ENCODE data around the gene TRAF3.
"Not testable (repeated sequence)": the region's sequence is repeated elsewhere in the genome, so short reads cannot be mapped to it uniquely, and the experiment has no call there.

Gene TRAF3

DNA sequence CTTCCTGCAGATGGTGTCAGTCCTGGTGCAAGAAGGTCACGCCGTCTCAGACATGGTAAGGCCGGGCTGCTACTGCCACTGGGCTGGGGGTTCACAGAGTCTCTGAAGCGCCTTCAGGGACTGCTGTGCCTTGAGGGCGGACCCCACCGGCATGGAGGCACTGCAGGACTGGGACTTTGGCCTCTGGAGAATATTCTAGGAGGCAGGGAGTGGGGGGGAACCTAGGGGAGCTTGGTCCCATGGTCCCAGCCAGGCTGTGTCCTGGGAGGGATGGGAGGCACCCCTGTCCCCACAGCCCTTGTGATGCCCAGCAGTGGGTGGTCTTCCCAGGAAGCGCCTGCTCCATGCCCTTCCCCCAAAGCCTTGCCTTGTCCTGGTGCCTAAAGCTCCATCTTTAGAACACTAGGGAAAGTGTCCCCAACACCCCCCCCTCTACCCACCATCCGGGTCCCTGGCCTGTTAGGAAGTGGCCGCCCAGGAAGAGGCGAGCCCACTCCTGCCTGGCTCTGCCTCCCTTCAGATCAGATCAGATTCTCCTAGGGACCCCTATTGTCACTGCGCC lies 146.8 kb downstream of the TRAF3 start:
- DNase-seq (ENCODE audit: low read depth): no peak

DNA sequence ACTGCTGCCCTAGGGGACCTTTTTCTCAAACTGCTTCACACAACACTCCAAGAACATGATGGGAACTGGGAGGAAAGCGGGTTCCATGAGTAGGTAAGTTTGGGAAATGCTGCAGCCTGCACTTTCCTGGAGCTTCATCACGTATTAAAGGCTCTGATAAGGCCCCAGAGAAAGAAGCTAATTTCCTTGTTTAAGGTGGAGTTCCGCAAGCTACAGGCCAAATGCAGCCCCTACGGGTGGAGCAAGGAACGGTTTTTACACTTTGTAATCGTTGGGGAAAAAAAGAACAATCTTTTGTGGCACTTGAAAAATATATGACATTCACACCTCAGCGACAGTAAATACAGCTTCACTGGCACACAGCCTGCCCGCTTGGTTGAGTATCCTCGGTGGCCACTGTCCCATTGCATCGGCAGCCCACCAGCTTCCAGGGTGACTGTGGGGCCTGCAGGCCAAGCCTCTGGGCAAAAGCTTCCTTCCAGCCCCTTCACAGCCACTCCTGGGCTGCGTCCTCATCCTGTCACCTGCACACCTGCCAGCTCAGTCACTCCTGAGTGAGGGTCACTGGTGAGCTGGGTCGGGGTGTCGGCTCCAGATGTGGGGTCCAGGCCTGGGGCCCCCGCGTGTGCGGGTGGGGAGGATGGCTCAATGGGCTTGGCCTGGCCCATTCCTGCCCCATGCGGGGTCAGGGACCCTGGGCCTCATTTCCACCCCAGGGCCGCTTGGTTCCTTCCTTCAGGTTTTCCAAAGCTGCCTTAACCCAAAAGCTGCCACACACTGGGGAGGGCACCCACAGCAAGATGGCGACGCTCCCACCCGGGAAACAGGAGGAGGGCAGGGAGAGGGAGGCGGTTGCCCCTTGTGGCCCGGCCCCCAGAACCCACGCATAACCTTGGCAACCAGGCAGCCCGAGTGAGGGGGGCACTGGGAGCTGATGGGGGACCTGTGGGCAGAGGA lies 147.7 kb downstream of the TRAF3 start:
- DNase-seq (ENCODE audit: low read depth): no peak

DNA sequence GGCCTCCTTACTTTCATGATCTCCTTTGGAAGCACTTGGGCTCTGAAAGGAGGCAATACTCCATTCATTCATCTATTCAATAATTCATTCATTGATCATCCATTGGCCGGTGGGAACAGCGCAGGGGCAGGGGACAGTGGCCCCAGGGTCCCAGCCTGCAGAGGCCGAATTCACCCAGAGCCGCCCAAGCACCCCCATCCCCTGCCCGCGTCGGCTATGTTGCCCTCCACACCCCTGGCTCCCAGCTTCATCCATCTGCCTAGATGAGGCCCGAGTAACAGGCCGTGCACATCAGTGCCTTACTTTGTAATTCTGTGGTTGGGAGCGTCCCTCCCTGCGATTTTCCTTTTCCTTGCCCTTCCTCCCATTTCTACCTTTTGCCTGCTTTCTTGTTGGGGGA lies 148.4 kb downstream of the TRAF3 start:
- no peak for DNase-seq (ENCODE audit: low read depth)

DNA sequence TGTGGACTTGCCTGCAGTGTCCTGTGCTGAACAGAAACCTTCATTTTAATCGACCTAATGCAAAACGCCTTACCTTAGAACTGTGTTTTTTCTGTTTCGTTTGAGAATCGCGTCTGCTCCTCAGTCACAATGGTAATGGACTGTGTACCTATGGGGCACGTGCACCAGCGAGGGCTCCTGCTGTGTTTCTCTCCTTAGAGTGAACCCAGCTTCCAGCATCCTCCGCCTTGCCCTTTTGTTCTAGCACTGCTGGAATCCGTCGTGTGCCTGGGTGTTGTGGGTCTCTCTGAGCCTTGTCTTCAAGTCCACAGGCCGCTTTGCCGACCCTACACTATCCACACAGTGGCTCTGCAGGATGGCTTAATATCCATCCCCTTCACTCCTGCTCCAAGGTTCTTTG lies 148.9 kb downstream of the TRAF3 start:
- no peak for DNase-seq (ENCODE audit: low read depth)

DNA sequence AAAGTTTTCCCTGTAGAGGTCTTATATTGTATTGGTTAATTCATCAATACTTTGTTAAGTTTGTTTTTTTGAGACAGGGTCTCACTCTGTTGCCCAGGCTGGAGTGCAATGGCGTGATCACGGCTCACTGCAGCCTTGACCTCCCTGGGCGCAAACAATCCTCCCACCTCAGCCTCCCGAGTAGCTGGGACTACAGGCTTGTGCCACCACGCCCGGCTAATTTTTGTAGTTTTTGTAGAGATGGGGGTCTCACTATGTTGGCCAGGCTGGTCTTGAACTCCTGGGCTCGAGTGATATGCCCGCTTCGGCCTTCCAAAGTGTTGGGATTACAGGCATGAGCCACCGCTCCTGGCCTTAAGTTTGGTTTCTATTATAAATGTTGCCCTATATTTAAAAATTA lies 149.6 kb downstream of the TRAF3 start:
- not testable (repeated sequence) for DNase-seq (ENCODE audit: low read depth)

DNA sequence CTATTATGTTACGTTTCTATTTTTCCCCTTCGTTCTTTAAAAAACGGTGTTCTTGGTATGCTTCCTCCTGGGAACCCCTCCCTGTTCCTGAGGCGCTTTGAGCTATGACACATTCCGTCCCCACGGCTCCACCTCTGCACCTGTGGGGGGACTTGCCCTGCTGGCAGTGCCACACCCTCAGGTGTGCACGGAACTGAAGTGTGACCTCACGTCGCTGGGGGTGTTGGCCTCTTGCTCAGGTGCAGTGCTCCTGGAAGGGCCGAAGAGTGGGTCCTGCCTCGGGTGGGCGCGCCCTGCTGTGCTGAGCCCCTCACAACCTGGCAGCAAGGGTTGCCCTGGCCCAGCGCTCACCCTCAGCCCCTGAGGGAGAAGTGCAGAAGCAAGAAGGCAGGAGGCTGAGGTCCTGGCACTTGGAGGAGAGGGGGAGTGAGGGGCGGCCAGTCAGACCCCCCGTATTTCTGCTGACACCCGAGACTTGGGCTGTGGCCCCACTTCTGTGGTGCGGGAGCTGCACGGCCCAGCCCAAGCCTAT lies 150.2 kb downstream of the TRAF3 start:
- DNase-seq (ENCODE audit: low read depth): no peak

DNA sequence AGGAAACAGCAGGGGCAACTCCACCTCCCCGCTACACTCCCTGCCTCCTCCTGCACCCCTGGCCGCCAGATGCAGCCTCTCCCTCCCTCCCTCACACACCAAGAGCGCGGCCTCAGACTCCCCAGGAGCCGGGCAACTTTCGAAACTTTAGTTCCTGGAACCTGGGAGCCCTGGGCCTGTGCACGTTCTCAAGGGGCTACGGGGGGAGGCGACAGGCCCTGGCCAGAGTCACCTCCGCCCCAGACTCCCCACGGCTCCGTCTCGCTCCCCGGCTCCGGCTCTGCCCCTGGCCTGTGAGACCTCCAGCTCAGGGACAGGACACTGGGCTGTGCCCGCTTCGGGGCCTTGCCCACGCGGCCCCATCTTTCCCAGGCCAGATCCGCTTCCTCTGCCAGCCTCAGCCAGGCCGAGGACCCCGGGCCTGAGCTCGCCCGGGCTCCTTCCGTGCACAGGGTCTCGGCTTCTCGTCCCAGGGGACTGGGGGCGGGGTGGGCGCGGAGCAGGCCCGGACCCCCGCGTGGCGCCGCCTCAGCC lies 150.7 kb downstream of the TRAF3 start:
- no peak for DNase-seq (ENCODE audit: low read depth)

DNA sequence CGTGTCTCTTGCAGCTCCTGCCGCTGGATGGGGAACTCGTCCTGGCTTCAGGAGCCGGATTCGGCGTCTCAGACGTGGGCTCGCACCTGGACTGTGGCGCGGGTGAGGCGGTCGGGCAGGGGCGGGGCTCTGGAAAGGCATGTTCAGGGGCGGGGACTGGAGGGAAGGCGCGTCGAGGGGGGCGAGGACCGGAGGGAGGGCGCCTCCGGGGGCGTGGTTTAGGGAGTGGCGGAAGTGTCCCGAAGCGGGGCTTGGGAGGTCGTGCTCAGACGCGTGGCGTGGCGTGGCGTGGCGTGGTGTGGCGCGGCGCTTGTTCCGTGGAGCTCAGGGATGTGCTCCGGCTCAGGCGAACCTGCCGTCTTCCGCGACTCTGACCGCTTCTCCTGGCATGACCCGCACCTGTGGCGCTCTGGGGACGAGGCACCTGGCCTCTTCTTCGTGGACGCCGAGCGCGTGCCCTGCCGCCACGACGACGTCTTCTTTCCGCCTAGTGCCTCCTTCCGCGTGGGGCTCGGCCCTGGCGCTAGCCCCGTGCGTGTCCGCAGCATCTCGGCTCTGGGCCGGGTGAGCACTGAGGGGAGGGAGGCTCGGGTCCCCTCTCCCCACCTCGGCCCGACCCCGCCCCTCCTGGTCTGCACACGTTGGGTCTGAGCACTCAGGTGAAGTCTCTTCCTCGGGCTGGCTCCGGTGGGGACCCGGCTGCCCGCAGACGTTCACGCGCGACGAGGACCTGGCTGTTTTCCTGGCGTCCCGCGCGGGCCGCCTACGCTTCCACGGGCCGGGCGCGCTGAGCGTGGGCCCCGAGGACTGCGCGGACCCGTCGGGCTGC lies 151.4 kb downstream of the TRAF3 start:
- peak; percentile 38 for DNase-seq (ENCODE audit: low read depth)

DNA sequence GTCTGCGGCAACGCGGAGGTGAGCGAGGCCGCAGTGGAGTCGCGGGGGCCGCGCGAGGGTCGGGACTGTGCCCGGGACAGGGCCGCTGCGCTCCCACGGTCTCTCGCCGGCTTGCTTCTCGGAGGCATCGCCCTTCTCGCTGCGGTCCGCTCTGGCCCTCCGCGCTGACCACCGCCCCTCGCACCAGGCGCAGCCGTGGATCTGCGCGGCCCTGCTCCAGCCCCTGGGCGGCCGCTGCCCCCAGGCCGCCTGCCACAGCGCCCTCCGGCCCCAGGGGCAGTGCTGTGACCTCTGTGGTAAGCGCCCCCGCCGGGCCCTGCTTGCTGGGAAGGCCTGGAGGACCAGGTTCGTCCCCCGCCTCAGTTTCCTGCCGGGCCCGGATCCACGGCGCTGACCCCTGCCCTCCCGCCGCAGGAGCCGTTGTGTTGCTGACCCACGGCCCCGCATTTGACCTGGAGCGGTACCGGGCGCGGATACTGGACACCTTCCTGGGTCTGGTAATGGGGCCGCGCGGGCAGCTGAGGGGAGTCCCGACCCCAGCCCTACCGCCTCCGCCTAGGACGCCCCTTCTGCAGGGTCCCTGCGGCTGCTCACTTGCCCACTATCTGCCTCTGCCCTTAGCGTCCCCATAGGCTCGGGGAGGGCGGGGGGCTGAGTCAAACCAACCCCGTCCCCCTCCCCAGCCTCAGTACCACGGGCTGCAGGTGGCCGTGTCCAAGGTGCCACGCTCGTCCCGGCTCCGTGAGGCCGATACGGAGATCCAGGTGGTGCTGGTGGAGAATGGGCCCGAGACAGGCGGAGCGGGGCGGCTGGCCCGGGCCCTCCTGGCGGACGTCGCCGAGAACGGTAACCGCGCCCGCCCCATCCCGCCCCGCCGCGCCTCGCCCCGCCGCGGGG lies 152.2 kb downstream of the TRAF3 start:
- DNase-seq (ENCODE audit: low read depth): no peak

DNA sequence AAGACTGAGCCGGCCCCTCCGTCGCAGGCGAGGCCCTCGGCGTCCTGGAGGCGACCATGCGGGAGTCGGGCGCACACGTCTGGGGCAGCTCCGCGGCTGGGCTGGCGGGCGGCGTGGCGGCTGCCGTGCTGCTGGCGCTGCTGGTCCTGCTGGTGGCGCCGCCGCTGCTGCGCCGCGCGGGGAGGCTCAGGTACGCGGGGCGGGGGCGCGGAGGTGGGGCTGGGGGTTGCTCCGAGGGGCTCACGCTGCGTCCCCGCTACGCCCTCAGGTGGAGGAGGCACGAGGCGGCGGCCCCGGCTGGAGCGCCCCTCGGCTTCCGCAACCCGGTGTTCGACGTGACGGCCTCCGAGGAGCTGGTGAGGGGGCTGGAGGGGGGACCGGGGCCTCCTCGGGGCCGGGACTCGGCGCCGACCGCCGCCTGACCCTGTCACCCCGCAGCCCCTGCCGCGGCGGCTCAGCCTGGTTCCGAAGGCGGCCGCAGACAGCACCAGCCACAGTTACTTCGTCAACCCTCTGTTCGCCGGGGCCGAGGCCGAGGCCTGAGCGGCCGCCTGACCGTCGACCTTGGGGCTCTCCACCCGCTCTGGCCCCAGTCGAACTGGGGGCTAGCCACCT lies 153.0 kb downstream of the TRAF3 start:
- no peak for DNase-seq (ENCODE audit: low read depth)

DNA sequence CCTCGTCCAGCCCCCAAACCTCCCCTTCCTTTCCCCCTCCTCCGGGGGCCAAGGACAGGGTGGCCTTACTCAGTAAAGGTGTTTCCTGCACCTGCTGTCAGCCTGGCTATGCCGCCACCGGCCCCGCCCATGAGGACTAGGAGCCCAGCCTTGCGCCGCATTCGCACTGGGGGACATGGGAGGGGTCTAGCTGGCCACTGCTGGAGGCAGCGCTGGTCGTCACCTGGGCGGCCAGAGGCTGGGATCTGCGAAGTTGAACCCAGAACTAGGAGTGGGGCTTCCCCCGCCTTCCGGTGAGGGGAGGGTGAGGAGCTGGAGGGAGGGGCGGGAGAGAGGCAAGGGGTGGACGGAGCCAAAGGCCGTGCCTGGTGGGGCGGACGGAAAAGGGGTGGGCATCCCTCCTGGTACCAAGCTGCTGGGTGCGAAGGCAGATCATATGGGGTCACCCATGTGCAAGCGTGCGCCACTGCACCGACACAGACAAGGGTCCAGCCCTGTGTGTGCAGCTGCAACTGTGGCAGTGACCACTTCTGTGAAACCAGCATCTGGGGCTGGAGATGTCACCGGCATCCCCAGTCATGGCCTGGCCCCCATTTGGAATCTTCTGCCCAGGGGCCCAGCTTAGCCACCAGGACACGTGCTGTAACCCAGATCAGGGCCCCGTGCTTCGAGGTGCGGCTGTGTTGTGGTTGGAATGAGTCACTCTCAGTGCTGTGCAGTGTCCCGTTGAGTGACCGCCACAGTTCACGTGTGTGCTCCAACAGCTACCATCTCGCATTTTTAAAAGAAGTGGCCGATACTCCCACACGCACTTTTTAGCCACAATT lies 153.7 kb downstream of the TRAF3 start:
- no peak for DNase-seq (ENCODE audit: low read depth)

DNA sequence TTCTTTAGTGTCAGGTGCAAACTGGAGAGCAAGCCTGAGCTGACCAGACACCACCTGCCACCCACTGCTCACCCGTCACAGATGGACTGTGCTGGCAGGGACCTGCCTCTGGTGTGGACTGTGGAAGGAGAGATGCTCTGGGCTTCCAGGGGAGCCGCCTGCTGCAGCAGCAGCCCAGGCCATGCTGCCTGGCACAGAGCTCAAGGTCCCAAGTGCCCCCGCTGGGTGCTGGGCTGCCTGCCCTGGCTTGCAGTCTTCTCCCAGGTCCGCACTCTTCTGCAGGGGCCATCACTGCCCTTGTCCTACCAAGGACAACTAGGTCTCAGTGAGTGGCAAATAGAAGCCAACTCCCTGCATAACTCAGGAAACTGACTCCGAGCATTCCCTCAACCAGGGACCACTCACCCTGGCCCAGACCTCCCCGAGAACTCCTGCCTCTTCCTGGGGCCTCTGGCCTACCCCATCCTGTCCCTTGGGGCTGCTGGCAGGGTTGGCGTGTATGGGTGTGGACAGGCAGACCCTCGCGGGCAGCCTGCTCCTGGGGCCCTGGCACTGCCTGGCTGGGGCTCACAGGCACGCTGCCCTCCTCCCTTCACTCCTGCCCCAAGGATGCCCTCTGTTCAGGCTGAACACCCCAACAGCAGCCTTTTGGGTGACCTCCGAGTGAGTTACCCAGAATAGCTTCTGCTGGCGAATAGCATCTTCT lies 154.5 kb downstream of the TRAF3 start:
- no peak for DNase-seq (ENCODE audit: low read depth)

DNA sequence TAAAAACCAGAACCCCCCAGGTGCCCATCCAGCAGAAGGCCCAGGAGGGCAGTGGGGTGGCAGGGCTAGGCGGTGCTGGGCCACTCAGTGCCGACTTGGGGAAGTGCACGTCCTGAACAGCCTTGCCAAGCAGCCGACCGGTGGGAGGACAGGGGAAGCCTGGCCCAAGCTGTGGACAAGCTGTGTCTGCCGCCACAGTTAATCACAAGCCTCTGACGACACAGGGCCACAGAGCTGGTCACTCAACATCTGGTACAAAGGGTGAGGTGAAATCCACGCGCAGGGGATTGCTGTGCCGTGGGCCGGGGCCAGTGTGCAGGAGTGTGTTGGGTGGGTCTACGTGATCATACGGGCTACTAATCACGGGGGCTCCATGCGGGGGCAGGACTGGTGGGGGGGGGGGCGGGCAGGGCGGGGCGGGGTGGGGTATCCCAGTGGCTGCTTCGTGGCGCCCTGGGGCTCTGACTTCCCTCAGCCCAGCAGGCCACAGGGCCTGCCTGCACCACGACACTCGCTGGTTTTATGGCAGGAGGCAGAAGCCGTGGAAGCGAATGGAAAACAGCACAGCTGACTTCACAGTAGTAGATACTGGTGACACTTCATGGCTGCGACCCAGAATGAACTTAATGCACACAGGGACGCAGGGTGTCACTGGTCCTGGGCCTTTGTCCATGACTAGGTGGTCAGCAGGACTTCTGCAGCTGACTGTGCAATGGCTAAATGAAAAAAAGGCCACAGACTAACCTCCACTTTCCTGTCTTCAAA lies 155.4 kb downstream of the TRAF3 start:
- DNase-seq (ENCODE audit: low read depth): no peak

DNA sequence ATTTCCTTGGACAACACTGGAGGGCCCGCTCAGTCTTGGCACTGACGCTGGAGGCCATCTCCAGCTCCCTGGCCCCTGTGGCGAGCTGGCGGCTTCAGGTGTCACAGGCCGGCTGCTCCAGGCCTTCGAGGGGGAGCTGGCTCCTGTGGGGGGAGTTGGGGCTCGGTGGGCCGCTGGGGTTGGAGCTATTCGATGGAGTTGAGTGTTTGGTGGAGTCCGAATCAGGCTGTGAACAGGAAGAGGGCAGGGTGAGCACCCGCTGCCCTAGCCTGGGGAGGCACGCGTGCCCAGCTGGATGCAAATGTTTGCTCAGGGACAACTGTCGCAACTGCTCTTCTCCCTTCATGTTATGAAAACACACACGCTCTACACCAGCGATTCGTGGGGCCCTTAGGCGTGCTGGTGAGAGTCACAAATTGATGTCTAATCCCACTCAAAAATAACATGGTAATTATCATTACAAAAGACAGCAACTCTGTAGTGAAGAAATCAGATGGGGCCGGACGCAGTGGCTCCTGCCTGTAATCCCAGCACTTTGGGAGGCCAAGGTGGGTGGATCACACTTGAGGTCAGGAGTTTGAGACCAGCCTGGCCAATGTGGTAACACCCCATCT lies 156.5 kb downstream of the TRAF3 start:
- DNase-seq (ENCODE audit: low read depth): no peak

DNA sequence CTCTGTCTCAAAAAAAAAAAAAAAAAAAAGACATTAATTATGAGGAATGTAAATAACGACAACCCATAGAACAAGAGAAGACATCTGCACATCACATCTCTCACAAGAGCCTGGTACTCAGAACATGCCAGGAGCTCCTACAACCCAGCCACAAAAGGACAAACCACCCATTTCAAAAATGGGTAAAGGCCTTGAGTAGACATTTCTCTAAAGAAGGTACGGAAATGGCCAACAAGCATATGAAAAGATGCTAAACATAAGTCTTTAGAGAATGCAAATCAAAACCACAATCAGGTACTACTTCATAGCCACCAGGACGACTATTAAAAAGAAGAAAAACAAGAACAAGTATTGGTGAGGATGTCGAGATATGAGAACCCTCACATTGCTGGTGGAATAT lies 158.5 kb downstream of the TRAF3 start:
- no peak for DNase-seq (ENCODE audit: low read depth)

DNA sequence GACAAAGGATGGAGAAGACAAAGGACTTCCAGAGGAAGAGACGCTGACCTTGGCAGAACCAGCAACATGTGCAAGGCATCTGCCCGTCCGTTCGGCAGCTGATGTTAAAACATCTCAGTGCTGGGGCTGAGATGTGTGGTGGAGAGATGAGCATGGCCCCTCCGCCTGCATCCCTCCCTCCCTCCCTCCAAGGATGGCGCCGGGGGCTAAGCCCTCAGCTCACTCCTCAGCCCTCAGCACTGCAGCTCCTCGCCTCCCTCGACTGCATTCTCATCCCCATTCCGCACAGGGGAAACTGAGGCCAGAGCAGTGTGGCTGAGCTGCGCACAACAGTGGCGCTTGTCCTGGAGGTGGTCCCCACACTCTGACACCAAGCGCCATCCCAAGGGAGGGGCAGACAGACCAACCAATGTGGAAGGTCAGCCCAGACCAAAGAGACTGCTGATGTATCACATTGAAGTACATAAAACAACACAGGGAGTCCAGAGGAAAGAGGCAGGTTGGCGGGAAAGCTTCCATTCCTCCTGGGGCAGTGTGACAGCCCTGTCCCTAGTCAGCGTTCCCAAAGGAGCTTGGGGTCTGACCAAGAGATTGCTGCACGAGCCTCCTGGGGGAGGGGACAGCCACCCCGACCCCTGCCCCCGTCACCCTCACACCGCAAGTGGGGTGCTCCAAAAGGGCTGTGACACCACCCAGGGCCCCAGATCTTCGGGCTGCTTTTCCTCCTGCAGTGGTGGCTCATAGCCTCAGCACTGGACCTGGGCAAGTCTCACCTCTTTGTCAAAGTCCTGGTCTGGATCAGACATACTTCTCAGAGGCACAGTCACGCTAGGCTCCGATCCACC lies 160.3 kb downstream of the TRAF3 start:
- DNase-seq (ENCODE audit: low read depth): no peak

DNA sequence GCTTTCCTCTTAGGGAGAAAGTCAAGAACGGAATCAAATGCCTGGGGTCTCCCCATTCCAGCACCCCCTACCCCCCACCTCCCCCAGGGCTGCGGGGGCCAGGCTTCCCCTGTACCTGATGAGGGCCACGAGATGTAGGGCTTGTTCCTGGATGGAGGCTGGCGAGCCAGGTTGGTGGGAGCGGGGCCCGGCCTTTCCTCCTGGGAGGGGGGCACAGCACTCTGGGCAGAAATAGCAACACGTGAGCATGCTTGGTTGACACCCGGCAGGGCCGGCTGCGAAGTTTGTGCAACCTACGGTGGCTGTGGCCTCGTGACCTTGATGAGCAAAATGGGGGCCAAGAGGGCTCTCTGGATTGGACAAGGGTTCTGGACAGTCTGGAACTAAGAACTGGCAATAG lies 160.9 kb downstream of the TRAF3 start:
- no peak for DNase-seq (ENCODE audit: low read depth)

Measured in stimulated activated CD8-positive, alpha-beta memory T cell treated with anti-CD3 and anti-CD28 coated beads, Interleukin-15, amount 100 ng/mL, for 24 hours (primary cell).